ENCODE measurements around the gene SNAPC5. TPM values are rescaled to one million over a fixed set of nuclear protein-coding genes. Genes with fewer than 3 reads are reported as not detected.

SNAPC5 gene
- total RNA-seq, 1 experiment from 2014 or later, result 28.3 TPM

DNA sequence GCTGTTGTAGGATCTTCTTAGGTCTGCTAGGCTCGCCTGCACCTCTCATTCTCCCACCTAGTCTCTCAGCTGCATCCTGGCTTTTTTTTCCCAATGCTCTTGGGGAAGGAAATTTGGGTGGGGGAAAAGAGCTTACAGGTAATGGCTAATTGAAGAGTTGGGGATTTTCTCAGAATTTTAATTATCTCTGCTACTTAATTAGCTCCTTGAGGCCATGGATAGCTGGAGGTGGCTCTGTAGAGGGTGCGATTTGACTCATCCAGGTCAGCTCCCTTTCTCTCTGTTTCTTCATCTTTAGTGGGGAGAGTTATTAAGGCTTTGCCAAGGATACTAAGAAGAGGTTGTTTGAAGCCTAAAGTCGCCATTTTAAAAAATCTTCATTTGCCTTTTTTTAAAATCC, 22.6 kb downstream of the SNAPC5 start:
- no peak overlapping the region for H3K9ac ChIP-seq (ENCODE audit: low read length)
- H3K27ac ChIP-seq (ENCODE audit: low read depth, low read length), result no peak overlapping the region
- no peaks in the 10 kb centered on the region for H3K27me3 ChIP-seq (ENCODE audit: insufficient read depth, low read length)
- ChIA-PET CTCF (no interaction called here), RAD21 (ENCODE audit: low non-redundant PET in 1 of 2, low total read pairs in 2 of 2, uncharacterized antibody in 2 of 2, unreplicated experiment in 2 of 2) (no interaction called here), POLR2A (no interaction called here)
- no peaks in the 10 kb centered on the region for H4K20me1 ChIP-seq (ENCODE audit: insufficient read depth)
- BruUV-seq (replicated peaks), result no TSS peak
- no peak overlapping the region for H3K4me2 ChIP-seq (ENCODE audit: low read length)
- DNase-seq (ENCODE audit: low read depth, low spot score) (no peak), ATAC-seq (no peak)
- no peaks in the 10 kb centered on the region for H3K9me3 ChIP-seq (ENCODE audit: control insufficient read depth in 1 of 2, insufficient read depth in 1 of 2, low read depth in 1 of 2, low read length in 2 of 2)
- H3K79me2 ChIP-seq (ENCODE audit: insufficient read depth, low read length), result no peaks in the 10 kb centered on the region
- no peaks in the 10 kb centered on the region for H3K9me2 ChIP-seq (ENCODE audit: insufficient read depth)
- H3K36me3 ChIP-seq (ENCODE audit: control insufficient read depth in 1 of 2, insufficient read depth in 2 of 2, low read length in 2 of 2), result no peaks in the 10 kb centered on the region
- H2AFZ ChIP-seq (ENCODE audit: low read depth, low read length, poor library complexity, severe bottlenecking), result no peak overlapping the region
- TF ChIP-seq YY1 (IDR thresholded peaks at IDR 0.05; ENCODE audit: extremely low read depth, insufficient replicate concordance, low read depth, low read length) (no peak), ZNF274 (IDR thresholded peaks at IDR 0.05; ENCODE audit: low read depth, low read length) (no peak), EGR1 (IDR thresholded peaks at IDR 0.05; ENCODE audit: low read depth) (no peak), POLR2A (IDR thresholded peaks at IDR 0.05; ENCODE audit: borderline replicate concordance, extremely low read depth, insufficient read depth, insufficient read length) (no peak), SIN3A (IDR thresholded peaks at IDR 0.05; ENCODE audit: low read depth) (no peak), POLR2AphosphoS5 (IDR thresholded peaks at IDR 0.05; ENCODE audit: low read depth, low read length) (no peak), SP1 (IDR thresholded peaks at IDR 0.05; ENCODE audit: low read depth) (no peak), ELF1 (IDR thresholded peaks at IDR 0.05; ENCODE audit: borderline replicate concordance, low read depth) (no peak), FOSL1 (IDR thresholded peaks at IDR 0.05; ENCODE audit: low read depth) (no peak), RAD21 (IDR thresholded peaks at IDR 0.05; ENCODE audit: low read depth) (no peak), TCF7L2 (IDR thresholded peaks at IDR 0.05; ENCODE audit: borderline replicate concordance, extremely low read depth, insufficient read depth, insufficient read length) (no peak), CEBPB (IDR thresholded peaks at IDR 0.05; ENCODE audit: low read depth) (no peak), JUND (IDR thresholded peaks at IDR 0.05) (no peak), ZFX (IDR thresholded peaks at IDR 0.05) (no peak)
- TF ChIP-seq, protein P1, sequence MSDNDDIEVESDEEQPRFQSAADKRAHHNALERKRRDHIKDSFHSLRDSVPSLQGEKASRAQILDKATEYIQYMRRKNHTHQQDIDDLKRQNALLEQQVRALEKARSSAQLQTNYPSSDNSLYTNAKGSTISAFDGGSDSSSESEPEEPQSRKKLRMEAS (IDR thresholded peaks at IDR 0.05), result no peak
- TF ChIP-seq, protein P2, sequence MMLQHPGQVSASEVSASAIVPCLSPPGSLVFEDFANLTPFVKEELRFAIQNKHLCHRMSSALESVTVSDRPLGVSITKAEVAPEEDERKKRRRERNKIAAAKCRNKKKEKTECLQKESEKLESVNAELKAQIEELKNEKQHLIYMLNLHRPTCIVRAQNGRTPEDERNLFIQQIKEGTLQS (IDR thresholded peaks at IDR 0.05), result no peak
- TF ChIP-seq, protein P3, sequence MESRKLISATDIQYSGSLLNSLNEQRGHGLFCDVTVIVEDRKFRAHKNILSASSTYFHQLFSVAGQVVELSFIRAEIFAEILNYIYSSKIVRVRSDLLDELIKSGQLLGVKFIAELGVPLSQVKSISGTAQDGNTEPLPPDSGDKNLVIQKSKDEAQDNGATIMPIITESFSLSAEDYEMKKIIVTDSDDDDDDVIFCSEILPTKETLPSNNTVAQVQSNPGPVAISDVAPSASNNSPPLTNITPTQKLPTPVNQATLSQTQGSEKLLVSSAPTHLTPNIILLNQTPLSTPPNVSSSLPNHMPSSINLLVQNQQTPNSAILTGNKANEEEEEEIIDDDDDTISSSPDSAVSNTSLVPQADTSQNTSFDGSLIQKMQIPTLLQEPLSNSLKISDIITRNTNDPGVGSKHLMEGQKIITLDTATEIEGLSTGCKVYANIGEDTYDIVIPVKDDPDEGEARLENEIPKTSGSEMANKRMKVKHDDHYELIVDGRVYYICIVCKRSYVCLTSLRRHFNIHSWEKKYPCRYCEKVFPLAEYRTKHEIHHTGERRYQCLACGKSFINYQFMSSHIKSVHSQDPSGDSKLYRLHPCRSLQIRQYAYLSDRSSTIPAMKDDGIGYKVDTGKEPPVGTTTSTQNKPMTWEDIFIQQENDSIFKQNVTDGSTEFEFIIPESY (IDR thresholded peaks at IDR 0.05; ENCODE audit: extremely low read depth, insufficient replicate concordance, low read length), result no peak
- TF ChIP-seq, protein P4, sequence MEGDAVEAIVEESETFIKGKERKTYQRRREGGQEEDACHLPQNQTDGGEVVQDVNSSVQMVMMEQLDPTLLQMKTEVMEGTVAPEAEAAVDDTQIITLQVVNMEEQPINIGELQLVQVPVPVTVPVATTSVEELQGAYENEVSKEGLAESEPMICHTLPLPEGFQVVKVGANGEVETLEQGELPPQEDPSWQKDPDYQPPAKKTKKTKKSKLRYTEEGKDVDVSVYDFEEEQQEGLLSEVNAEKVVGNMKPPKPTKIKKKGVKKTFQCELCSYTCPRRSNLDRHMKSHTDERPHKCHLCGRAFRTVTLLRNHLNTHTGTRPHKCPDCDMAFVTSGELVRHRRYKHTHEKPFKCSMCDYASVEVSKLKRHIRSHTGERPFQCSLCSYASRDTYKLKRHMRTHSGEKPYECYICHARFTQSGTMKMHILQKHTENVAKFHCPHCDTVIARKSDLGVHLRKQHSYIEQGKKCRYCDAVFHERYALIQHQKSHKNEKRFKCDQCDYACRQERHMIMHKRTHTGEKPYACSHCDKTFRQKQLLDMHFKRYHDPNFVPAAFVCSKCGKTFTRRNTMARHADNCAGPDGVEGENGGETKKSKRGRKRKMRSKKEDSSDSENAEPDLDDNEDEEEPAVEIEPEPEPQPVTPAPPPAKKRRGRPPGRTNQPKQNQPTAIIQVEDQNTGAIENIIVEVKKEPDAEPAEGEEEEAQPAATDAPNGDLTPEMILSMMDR (IDR thresholded peaks at IDR 0.05 in 2 of 3, conservative IDR thresholded peaks at IDR 0.05 in 1 of 3; ENCODE audit: borderline replicate concordance in 1 of 3, insufficient read depth in 1 of 3, low read depth in 2 of 3, low read length in 2 of 3), result no peak
- TF ChIP-seq, protein P5, sequence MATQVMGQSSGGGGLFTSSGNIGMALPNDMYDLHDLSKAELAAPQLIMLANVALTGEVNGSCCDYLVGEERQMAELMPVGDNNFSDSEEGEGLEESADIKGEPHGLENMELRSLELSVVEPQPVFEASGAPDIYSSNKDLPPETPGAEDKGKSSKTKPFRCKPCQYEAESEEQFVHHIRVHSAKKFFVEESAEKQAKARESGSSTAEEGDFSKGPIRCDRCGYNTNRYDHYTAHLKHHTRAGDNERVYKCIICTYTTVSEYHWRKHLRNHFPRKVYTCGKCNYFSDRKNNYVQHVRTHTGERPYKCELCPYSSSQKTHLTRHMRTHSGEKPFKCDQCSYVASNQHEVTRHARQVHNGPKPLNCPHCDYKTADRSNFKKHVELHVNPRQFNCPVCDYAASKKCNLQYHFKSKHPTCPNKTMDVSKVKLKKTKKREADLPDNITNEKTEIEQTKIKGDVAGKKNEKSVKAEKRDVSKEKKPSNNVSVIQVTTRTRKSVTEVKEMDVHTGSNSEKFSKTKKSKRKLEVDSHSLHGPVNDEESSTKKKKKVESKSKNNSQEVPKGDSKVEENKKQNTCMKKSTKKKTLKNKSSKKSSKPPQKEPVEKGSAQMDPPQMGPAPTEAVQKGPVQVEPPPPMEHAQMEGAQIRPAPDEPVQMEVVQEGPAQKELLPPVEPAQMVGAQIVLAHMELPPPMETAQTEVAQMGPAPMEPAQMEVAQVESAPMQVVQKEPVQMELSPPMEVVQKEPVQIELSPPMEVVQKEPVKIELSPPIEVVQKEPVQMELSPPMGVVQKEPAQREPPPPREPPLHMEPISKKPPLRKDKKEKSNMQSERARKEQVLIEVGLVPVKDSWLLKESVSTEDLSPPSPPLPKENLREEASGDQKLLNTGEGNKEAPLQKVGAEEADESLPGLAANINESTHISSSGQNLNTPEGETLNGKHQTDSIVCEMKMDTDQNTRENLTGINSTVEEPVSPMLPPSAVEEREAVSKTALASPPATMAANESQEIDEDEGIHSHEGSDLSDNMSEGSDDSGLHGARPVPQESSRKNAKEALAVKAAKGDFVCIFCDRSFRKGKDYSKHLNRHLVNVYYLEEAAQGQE (IDR thresholded peaks at IDR 0.05; ENCODE audit: low read depth), result no peak
- H3K4me1 ChIP-seq (ENCODE audit: control insufficient read depth in 1 of 2, insufficient read depth in 2 of 2, low read length in 2 of 2), result peaks cover 11 to 27% of the 10 kb centered on the region in 2 experiments; a peak in 3 of 4 replicates
- H3K4me3 ChIP-seq (replicated peaks in 1 of 2; ENCODE audit: low read depth in 1 of 2, low read length in 2 of 2), result no peak overlapping the region
- intact Hi-C loops (cut with micrococcal nuclease), result no loop called here
